Stimulated activated CD8-positive, alpha-beta memory T cell treated with anti-CD3 and anti-CD28 coated beads, Interleukin-12 subunit alpha, Interleukin-12 subunit beta, amount 100 ng/mL, for 24 hours (primary cell): ENCODE measurements around the gene TEKTIP1.
A peak's percentile ranks its signal among the peaks of the same experiment; 100 is the strongest.
"Not testable (repeated sequence)": the region's sequence is repeated elsewhere in the genome, so short reads cannot be mapped to it uniquely, and the experiment has no call there.

Experiments
- DNase-seq: peaks from one replicate; pipeline ENCODE4 v3.0.0-alpha.2; 2020; ENCODE audit errors: extremely low read depth

Gene TEKTIP1

GRCh38 chr19:3557461-3558248 is 18.7 kb downstream of the TEKTIP1 start, which contains the start of gene MFSD12:
MFSD12 (minus strand) TSS chr19:3557586; CDS start chr19:3557403, 183 bp downstream.
- DNase-seq = peak; percentile 91

DNA sequence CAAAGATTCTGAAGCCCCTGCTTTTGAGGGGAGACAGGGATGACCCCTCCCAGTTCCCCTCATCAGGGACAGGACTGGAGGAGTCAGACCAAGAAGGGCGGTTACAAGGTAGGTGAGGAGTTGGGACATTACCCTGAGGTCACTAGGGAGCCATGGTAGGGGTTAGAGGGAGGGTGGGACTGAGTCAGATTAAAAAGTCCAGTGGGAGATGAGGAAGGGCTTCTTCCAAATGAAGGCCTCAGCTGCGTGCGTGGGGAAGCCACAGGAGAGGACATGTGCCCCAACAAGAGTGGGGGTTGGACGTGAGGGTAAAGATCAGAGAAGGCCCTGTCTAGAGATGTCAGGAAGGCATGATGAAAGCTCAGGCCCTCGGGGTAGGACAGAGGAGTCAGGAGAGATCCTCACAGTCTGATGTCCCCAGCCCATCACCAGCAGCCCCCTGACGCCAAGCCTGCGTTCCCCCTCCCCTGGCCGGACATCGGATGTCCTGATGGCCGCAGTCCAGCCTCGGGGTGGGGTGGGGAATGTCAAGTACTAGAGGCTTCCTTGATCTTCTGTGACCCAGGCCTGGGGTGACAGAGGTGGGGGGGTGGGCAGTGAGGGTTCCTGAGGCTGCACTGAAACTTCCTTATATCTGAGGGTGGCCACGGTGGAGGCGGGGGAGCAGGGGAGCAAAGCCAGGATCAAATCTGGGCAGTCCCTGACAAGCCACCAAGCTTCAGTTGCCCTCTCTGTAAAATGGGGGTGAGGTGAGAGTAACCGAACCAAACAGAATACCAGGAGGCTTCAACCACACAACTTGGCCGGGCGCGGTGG is 24.9 kb downstream of the TEKTIP1 start:
- no peak for DNase-seq

GRCh38 chr19:3565139-3565538 is 26.2 kb downstream of the TEKTIP1 start:
- DNase-seq = no peak

DNA sequence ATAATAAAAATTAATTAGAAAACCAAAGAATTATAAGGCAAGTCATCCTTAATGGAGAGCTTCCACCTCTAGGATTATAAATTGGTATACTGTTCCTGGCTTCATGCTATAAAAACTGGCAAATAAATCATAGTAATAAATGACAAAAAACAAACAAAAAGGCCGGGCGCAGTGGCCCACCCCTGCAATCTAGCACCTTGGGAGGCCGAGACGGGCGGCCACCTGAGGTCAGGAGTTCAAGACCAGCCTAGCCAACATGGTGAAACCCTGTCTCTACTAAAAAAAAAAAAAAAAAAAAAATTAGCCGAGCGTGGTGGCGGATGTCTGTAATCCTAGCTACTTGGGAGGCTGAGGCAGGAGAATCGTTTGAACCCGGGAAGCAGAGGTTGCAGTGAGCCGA is 31.1 kb downstream of the TEKTIP1 start:
- DNase-seq = not testable (repeated sequence)

DNA sequence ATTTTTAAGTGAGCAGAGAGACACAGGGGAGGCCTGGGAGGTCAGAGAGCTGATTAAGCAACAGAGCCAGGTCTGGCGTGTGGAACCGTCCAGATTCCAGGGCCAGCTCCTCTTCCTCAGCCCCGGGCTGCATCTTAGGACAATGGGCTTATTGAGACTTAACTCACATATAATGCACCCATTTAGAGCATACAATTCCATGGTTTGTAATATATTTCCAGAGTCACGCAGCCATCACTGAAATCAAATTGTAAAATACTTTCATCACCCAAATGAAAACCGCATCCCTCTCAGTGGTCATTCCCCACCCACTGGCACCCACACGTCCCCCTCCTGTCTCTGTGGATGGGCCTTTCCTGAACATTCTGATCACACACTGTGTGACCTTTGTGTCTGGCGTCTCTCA is 31.6 kb downstream of the TEKTIP1 start:
- DNase-seq = no peak

DNA sequence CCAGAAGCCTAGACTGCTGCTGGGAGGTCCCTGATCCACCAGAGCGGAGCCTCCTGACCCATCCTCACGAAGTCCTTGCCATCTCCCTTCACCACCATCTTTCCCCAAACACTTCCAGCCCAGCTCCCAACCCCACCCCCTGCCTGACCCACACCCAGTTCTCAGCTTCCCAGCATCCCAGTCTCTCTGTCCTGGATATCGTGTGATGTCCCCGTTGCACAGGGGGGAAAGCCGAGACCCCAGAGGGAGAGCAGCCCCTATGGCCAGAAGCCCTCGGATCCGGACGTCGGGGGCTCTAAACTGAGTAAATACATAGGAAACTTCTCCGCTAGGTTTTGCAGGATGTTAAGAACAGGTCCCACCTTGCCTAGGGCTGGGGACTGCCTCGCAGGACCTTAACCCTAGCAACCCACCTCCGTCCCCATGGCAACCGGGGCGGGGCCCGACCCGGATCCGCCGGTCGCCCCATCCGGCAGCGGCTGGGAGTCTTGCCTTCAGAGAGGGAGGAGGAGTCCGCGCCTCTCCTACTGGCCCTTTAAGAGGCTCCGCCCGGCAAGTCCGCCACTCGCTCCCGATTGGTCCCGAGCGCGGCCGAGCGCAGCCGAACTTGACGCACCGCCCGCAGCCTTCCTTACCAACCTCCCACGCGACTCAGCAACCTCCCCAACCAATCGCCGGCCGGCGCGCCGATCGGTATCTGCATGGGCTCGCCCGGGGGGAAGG is 33.3 kb downstream of the TEKTIP1 start:
- DNase-seq = peak; percentile 99

DNA sequence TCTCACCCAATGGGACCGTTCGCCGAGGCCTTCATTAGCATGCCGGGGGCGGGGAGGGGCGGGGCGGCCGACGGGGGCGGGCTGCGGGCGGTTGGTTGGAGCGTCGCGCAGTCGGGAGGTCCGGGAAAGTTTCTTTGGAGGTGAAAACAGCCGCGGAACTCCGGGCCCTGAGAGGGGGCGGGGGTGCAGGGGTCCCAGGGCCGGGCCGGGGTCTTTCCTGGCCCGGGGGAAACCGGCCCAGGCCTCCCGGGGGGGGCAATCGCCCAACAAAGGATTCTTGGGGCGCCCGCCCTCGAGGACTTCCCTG is 33.8 kb downstream of the TEKTIP1 start, which contains the start of gene HMG20B:
HMG20B (plus strand) TSS at position 90 of the 307 bp plus-strand sequence. CDS start 366 bp downstream, outside the sequence.
- DNase-seq = no peak

DNA sequence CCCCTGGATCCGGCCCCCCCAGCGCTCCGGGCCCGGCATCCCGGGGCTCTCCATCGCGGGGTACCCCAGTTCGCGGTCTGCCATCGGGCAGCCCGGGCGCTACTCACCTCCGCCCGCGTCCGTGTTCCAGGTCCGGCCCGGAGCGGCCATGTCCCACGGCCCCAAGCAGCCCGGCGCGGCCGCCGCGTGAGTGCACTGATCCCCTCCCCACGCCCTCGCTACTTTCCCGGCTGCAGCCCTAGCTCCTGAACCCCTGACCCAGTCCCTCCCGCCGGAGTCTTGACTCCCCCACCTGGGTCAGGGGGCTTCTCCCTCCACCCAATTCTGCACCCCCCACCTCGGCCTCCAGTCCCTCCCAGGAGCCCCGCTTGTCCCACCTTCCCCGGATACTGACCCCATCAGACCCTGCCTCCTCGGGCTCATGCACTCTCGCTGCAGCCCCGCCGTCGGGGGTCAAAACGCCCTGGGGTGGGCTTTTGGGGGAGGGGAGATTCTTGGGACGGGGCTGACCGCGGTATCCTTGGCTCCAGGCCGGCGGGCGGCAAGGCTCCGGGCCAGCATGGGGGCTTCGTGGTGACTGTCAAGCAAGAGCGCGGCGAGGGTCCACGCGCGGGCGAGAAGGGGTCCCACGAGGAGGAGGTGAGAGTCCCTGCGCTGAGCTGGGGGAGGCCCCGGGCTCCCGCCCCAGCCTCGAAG is 34.3 kb downstream of the TEKTIP1 start:
- DNase-seq = no peak

DNA sequence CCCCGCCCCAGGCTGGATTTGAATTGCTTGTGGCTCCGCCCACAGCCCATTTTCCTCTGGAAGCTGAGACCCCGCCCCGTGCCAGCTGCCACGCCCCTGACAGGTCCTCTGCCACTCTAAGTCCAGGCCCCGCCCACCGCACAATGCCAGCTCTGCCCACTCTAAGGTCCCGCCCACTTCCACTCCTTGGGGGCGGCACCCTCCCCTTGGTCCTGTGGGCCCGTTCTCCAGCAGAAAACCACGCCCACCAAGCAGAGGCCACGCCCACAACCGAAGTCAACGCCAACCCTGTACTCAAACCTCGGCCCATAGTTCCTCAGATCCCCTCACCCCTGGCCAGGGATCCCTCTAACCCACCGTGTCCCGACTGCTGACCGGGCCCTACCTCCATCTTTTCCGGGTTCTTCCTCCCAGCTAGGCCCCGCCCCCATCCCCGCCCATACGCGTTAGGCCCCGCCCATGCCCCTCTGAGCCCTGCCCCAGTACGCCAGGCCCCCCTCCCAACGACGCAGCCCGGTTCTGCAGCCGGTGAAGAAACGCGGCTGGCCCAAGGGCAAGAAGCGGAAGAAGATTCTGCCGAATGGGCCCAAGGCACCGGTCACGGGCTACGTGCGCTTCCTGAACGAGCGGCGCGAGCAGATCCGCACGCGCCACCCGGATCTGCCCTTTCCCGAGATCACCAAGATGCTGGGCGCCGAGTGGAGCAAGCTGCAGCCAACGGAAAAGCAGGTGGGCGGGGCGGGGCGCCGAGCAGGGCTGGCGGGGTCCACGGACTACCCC is 35.1 kb downstream of the TEKTIP1 start:
- DNase-seq = peak; percentile 54

DNA sequence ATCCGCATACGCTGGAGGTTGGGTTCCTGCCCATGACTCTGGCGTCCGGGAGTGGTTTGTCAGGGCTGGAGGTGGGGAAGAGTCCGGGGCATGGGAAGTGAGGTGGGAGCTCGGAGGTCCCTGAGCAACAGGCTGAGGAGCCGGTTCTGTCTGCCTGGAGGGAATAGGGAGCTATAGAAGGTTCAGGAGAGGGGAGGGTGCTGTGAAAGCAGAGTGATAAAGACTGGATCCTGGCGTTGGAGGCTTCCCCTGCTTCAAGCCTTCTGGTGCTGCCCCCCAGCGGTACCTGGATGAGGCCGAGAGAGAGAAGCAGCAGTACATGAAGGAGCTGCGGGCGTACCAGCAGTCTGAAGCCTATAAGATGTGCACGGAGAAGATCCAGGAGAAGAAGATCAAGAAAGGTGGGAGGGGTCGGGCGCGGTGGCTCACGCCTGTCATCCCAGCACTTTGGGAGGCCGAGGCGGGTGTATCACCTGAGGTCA is 36.3 kb downstream of the TEKTIP1 start:
- DNase-seq = no peak

- DNase-seq = no peak
Measured at GRCh38 chr19:3575949-3576673, 37.1 kb downstream of the TEKTIP1 start.

GRCh38 chr19:3576696-3577443 is 37.9 kb downstream of the TEKTIP1 start:
- DNase-seq = no peak

GRCh38 chr19:3577723-3578344 is 38.9 kb downstream of the TEKTIP1 start:
- no peak for DNase-seq

GRCh38 chr19:3578390-3578789 is 39.4 kb downstream of the TEKTIP1 start:
- no peak for DNase-seq

DNA sequence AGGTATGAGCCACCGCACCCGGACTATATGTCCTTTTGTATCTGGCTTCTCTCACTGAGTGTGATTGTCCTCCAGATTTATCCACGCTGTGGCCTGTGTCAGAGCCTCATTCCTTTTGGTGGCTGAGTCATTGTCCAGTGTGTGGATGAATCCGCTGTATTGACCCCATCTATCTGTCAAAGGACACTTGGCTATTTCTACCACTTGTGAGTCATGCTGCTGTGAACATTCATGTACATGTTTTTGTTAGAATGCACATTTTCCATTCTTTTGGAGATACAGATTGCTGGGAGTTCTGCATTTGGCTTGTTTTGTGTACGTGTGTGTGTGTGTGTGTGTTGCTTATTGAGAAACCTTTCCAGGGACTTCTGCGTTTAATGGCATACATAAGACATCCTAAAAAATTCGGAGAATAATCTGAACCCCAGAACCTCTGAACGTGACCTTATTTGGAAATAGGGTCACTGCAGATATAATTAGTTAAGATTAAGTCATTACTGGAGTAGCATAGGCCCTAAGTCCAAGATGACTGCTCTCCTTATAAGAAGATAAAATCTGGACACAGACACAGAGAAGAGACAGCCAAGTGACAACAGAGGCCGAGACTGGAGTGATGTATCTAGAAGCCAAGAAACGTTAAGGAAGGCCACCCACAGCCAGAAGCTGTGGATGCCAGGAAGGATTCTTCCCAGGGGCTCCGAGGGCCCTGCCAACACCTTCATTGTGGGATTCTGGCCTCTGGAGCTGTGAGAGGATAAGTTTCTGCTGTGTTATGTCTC is 41.4 kb downstream of the TEKTIP1 start:
- no peak for DNase-seq

DNA sequence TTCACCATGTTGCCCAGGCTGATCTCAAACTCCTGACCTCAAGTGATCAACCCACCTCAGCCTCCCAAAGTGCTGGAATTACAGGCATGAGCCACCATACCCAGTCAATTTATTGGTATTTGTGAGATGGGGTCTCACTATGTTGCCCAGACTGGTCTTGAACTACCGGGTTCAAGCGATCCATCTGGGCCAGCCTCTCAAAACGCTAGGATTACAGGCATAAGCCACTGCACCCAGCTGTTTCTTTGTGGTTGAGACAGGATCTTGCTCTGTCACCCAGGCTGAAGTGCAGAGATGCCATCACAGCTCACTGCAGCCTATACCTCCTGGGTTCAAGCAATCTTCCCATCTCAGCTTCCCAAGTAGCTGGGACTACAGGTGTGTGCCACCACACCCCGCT is 42.8 kb downstream of the TEKTIP1 start:
- DNase-seq = not testable (repeated sequence)

DNA sequence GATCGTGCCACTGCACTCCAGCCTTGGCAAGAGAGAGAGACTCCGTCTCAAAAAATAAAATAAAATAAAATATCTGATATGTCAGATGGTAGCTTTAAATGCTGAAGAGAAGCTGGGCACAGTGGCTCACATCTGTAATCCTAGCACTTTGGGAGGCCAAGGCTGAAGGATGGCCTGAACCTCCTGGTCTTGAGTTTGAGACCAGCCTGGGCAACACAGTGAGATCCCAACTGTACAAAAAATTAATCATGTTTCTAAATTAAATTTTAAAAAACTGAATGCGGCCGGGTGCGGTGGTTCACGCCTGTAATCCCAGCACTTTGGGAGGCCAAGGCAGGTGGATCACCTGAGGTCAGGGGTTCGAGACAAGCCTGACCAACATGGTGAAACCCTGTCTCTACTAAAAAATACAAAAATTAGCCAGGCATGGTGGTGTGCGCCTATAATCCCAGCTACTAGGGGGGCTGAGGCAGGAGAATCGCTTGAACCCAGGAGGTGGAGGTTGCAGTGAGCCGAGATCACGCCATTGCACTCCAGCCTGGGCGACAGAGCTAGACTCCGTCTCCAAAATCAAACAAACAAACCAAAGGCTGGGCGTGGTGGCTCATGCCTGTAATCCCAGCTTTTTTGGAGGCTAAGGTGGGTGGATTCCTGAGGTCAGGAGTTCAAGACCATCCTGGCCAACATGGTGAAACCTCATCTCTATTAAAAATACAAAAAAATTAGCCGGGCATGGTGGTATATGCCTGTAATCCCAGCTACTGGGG is 45.2 kb downstream of the TEKTIP1 start:
- DNase-seq = not testable (repeated sequence)
